SK-N-SH (cell line): ENCODE results near the gene STARD5. TPM values are rescaled to one million over a fixed set of nuclear protein-coding genes. Genes with fewer than 3 reads are reported as not detected.

Experiments
- CTCF ChIA-PET: fragments of 300-600, 350-600 bp; formaldehyde crosslinking; extraction: SDS; loops from one replicate; lab custom pipeline; 2021; lab: Yijun Ruan, JAX
- POLR2A ChIA-PET: fragments of 350-600 bp; sonication (Branson Sonifier 250); formaldehyde crosslinking; extraction: SDS; loops from one replicate; lab custom pipeline; 2020; ENCODE audit warnings: antibody characterized with exemption, inconsistent platforms; lab: Yijun Ruan, JAX
- DNase-seq: peaks from one replicate; pipeline ENCODE4 v3.0.0; 2012
- H2AFZ ChIP-seq: fragments of 200-600 bp; sonication (generic); 2 replicates; pipeline ENCODE4 v1.8.1; 2016; ENCODE audit warnings: antibody characterized with exemption, mild to moderate bottlenecking, low read depth
- H3F3A ChIP-seq: fragments of 200-600 bp; sonication (generic); replicated peaks from 2 replicates; pipeline ENCODE3; 2016; ENCODE audit warnings: antibody characterized with exemption, mild to moderate bottlenecking; ENCODE audit not compliant: insufficient read depth
- H3K27ac ChIP-seq, 2 experiments: fragments of 200-500 bp in 1 of 2; fragments of 200-600 bp in 1 of 2; sonication (Bioruptor generic) in 1 of 2; sonication (generic), shearing (Covaris generic) in 1 of 2; 2 replicates each; pipeline versions ENCODE4 v1.5.1 to v1.6.1; 2014 to 2016; ENCODE audit warnings: low read depth in 2 of 2, inconsistent platforms in 1 of 2, low read length in 1 of 2, mild to moderate bottlenecking in 1 of 2, mixed read lengths in 1 of 2
- H3K27me3 ChIP-seq: fragments of 200-600 bp; sonication (generic), shearing (Covaris generic); 2 replicates; pipeline ENCODE4 v1.6.1; 2016; ENCODE audit warnings: mixed run types; ENCODE audit not compliant: insufficient read depth
- H3K36me3 ChIP-seq, 2 experiments: fragments of 200-500 bp in 1 of 2; fragments of 200-600 bp in 1 of 2; sonication (Bioruptor generic) in 1 of 2; sonication (generic) in 1 of 2; replicated peaks in 1 of 2; 2 replicates each; pipeline versions ENCODE3 to v1.5.1; 2014 to 2016; ENCODE audit warnings: low read length in 1 of 2, mild to moderate bottlenecking in 1 of 2; ENCODE audit not compliant: insufficient read depth in 2 of 2, control insufficient read depth in 1 of 2
- H3K4me1 ChIP-seq, 2 experiments: fragments of 200-500 bp in 1 of 2; fragments of 200-600 bp in 1 of 2; sonication (Bioruptor generic) in 1 of 2; sonication (generic), shearing (Covaris generic) in 1 of 2; 2 replicates each; pipeline versions ENCODE4 v1.5.1 to v1.6.1; 2014 to 2016; ENCODE audit warnings: low read depth in 1 of 2, low read length in 1 of 2, mixed run types in 1 of 2; ENCODE audit not compliant: insufficient read depth in 2 of 2, control insufficient read depth in 1 of 2
- H3K4me2 ChIP-seq: fragments of 200-600 bp; sonication (generic), shearing (Covaris generic); 2 replicates; pipeline ENCODE4 v1.6.1; 2017; ENCODE audit warnings: mixed run types
- H3K4me3 ChIP-seq, 2 experiments: fragments of 200-500 bp in 1 of 2; fragments of 200-600 bp in 1 of 2; sonication (Bioruptor generic) in 1 of 2; sonication (generic), shearing (Covaris generic) in 1 of 2; 2 replicates each; pipeline versions ENCODE4 v1.5.1 to v1.8.1; 2014 to 2016; ENCODE audit warnings: low read depth in 2 of 2, inconsistent platforms in 1 of 2, low read length in 1 of 2, mild to moderate bottlenecking in 1 of 2, mixed read lengths in 1 of 2, moderate library complexity in 1 of 2
- H3K79me2 ChIP-seq: fragments of 200-600 bp; sonication (generic); 2 replicates; pipeline ENCODE4 v1.8.1; 2017; ENCODE audit warnings: mild to moderate bottlenecking; ENCODE audit not compliant: insufficient read depth
- H3K9ac ChIP-seq: fragments of 200-600 bp; sonication (generic); 2 replicates; pipeline ENCODE4 v1.6.1; 2017; ENCODE audit warnings: mixed run types
- H3K9me2 ChIP-seq: fragments of 200-600 bp; sonication (generic); 2 replicates; pipeline ENCODE4 v1.6.1; 2017; ENCODE audit warnings: mixed run types
- H3K9me3 ChIP-seq: fragments of 200-600 bp; sonication (generic); 2 replicates; pipeline ENCODE4 v1.6.1; 2017; ENCODE audit warnings: mixed run types, mild to moderate bottlenecking, moderate library complexity
- H4K20me1 ChIP-seq: fragments of 200-600 bp; sonication (generic); 2 replicates; pipeline ENCODE4 v1.6.1; 2017; ENCODE audit warnings: mild to moderate bottlenecking, mixed run types; ENCODE audit not compliant: insufficient read depth
- CHD2 ChIP-seq: fragments of 150-350 bp; IDR thresholded peaks from 2 replicates; pipeline ENCODE4 v1.6.1; 2018; ENCODE audit warnings: low read length; ENCODE audit not compliant: partially characterized antibody
- CTCF ChIP-seq: fragments of 200-600 bp; sonication (generic); IDR thresholded peaks from 2 replicates; pipeline ENCODE4 v1.6.1; 2017; ENCODE audit warnings: antibody characterized with exemption, mild to moderate bottlenecking, moderate library complexity
- ELF1 ChIP-seq: IDR thresholded peaks from 2 replicates; pipeline ENCODE4 v1.4.0; 2012
- EP300 ChIP-seq, 2 experiments: IDR thresholded peaks; 2 replicates each; pipeline versions ENCODE4 v1.4.0 to v1.6.1; 2012; ENCODE audit warnings: borderline replicate concordance in 1 of 2, low read depth in 1 of 2, low read length in 1 of 2
- EZH2phosphoT487 ChIP-seq: fragments of 200-600 bp; sonication (generic); IDR thresholded peaks from 2 replicates; pipeline ENCODE4 v1.6.1; 2017; ENCODE audit warnings: low read depth, mixed run types, mild to moderate bottlenecking, antibody characterized with exemption, moderate library complexity, borderline replicate concordance
- FOSL2 ChIP-seq: IDR thresholded peaks from 2 replicates; pipeline ENCODE4 v1.4.0; 2012; ENCODE audit warnings: low read depth, mild to moderate bottlenecking, moderate library complexity, borderline replicate concordance
- FOXJ3 ChIP-seq: sonication (generic); formaldehyde crosslinking; IDR thresholded peaks from 2 replicates; pipeline ENCODE4 v1.5.1; 2020; ENCODE audit warnings: mild to moderate bottlenecking, missing genetic modification reagents
- FOXM1 ChIP-seq: IDR thresholded peaks from 2 replicates; pipeline ENCODE4 v1.4.0; 2012; ENCODE audit warnings: low read depth, mild to moderate bottlenecking
- GABPA ChIP-seq: IDR thresholded peaks from 2 replicates; pipeline ENCODE4 v1.4.0; 2012; ENCODE audit warnings: low read depth, mild to moderate bottlenecking
- GATA2 ChIP-seq: sonication (generic); formaldehyde crosslinking; IDR thresholded peaks from 2 replicates; pipeline ENCODE4 v1.5.0; 2020; ENCODE audit warnings: mild to moderate bottlenecking, missing genetic modification reagents
- JUND ChIP-seq: IDR thresholded peaks from 2 replicates; pipeline ENCODE4 v1.4.0; 2012
- MEF2A ChIP-seq: IDR thresholded peaks from 2 replicates; pipeline ENCODE4 v1.4.0; 2012; ENCODE audit warnings: low read depth, borderline replicate concordance
- MXI1 ChIP-seq: IDR thresholded peaks from 2 replicates; pipeline ENCODE4 v1.6.1; 2012; ENCODE audit warnings: mild to moderate bottlenecking, low read depth, low read length, improper control_type of control experiment
- NFIC ChIP-seq: IDR thresholded peaks from 2 replicates; pipeline ENCODE4 v1.4.0; 2012; ENCODE audit warnings: borderline replicate concordance
- NRF1 ChIP-seq: IDR thresholded peaks from 2 replicates; pipeline ENCODE4 v1.6.1; 2012; ENCODE audit warnings: low read depth, mild to moderate bottlenecking, low read length
- PBX3 ChIP-seq: IDR thresholded peaks from 2 replicates; pipeline ENCODE4; 2012
- RAD21 ChIP-seq: IDR thresholded peaks from 2 replicates; pipeline ENCODE4 v1.6.1; 2012; ENCODE audit warnings: mild to moderate bottlenecking, low read length
- RCOR1 ChIP-seq: fragments of 150-350 bp; IDR thresholded peaks from 2 replicates; pipeline ENCODE4 v1.6.1; 2017; ENCODE audit warnings: antibody characterized with exemption, low read length
- RXRA ChIP-seq: IDR thresholded peaks from 2 replicates; pipeline ENCODE4 v1.4.0; 2012; ENCODE audit warnings: low read depth, mild to moderate bottlenecking, borderline replicate concordance
- SIN3A ChIP-seq: IDR thresholded peaks from 2 replicates; pipeline ENCODE4 v1.6.1; 2012; ENCODE audit warnings: low read depth, mild to moderate bottlenecking, low read length, moderate library complexity, borderline replicate concordance
- SMC3 ChIP-seq: IDR thresholded peaks from 2 replicates; pipeline ENCODE4 v1.6.1; 2012; ENCODE audit warnings: low read depth, low read length, improper control_type of control experiment
- TCF12 ChIP-seq: IDR thresholded peaks from 2 replicates; pipeline ENCODE4 v1.4.0; 2012
- TEAD4 ChIP-seq: IDR thresholded peaks from 2 replicates; pipeline ENCODE4 v1.4.0; 2012; ENCODE audit warnings: mild to moderate bottlenecking, borderline replicate concordance; ENCODE audit not compliant: insufficient read depth
- USF1 ChIP-seq: IDR thresholded peaks from 2 replicates; pipeline ENCODE4 v1.4.0; 2012; ENCODE audit warnings: low read depth, borderline replicate concordance
- USF2 ChIP-seq: fragments of 150-350 bp; IDR thresholded peaks from 2 replicates; pipeline ENCODE4 v1.6.1; 2017; ENCODE audit warnings: antibody characterized with exemption, low read length, low read depth, borderline replicate concordance
- ZBTB33 ChIP-seq: IDR thresholded peaks from 2 replicates; pipeline ENCODE4 v1.4.0; 2012; ENCODE audit warnings: low read depth, borderline replicate concordance
- WGBS: methylation state at CpG from one replicate; pipeline ENCODE4 v1.1.6; 2017; ENCODE audit warnings: low lambda C conversion rate; 5-methylcytosine and 5-hydroxymethylcytosine counted together
- polyA plus RNA-seq, 3 experiments: library from polyadenylated mRNA; depleted of rRNA; stranded (reverse); fragments of >200 nt; gene quantifications; 2 replicates each; pipeline ENCODE4 v1.2.3, GENCODE V29; 2012

Gene STARD5
- polyA plus RNA-seq, 1 of the 3 experiments (the other 2 are of a cell fraction): 1.6 TPM

- Histone ChIP-seq H3K36me3 (no peaks in the 10 kb centered on the region), H3K4me1 (peaks cover 4 to 5% of the 10 kb centered on the region in 2 experiments; a peak in 2 of 4 replicates), H3K27ac (peak overlapping the region in 1 of 2 experiments; percentile 53; a peak in 2 of 4 replicates), H3K9ac (no peak overlapping the region), H3K27me3 (no peaks in the 10 kb centered on the region), H2AFZ (no peak overlapping the region), H3K9me3 (no peaks in the 10 kb centered on the region), H3K9me2 (no peaks in the 10 kb centered on the region), H4K20me1 (no peaks in the 10 kb centered on the region), H3K79me2 (no peaks in the 10 kb centered on the region), H3K4me2 (peak overlapping the region; percentile 24; the same call in 1 of the 2 replicates), H3F3A (peaks cover 14% of the 10 kb centered on the region), H3K4me3 (no peak overlapping the region)
- ChIA-PET CTCF (interaction anchor here (1.3 to 2.2 kb wide), 3 partner anchors 9 to 61 kb away, joined by 3 to 8 read pairs (median 4); no protein-coding TSS in a partner anchor), POLR2A (no interaction called here)
- DNase-seq: no peak
- WGBS: 66% methylated on average over 3 of the region's 3 CpGs
- TF ChIP-seq JUND: no peak
- TF ChIP-seq NRF1: no peak
- no peak for TF ChIP-seq MXI1
- peak; percentile 39; the same call in 1 of the 2 replicates for TF ChIP-seq TCF12
- no peak for TF ChIP-seq SIN3A
- TF ChIP-seq RXRA: no peak
- no peak for TF ChIP-seq CHD2
- peak in 1 of 2 experiments; percentile 24; a peak in 1 of 4 replicates for TF ChIP-seq EP300 (IDR thresholded peaks at IDR 0.05; ENCODE audit: borderline replicate concordance in 1 of 2, low read depth in 1 of 2, low read length in 1 of 2)
- TF ChIP-seq FOSL2: 0 out of 2 replicates have a peak, but pooled peaks have one; percentile 13
- TF ChIP-seq NFIC: peak; percentile 11; the same call in 1 of the 2 replicates
- no peak for TF ChIP-seq FOXM1
- TF ChIP-seq EZH2phosphoT487: no peak
- no peak for TF ChIP-seq FOXJ3
- no peak for TF ChIP-seq RCOR1
- TF ChIP-seq ZBTB33: no peak
- TF ChIP-seq MEF2A: no peak
- TF ChIP-seq ELF1: no peak
- TF ChIP-seq PBX3: peak; percentile 29; the same call in 1 of the 2 replicates
- no peak for TF ChIP-seq USF2
- TF ChIP-seq SMC3: no peak
- TF ChIP-seq USF1: no peak
- TF ChIP-seq TEAD4: 0 out of 2 replicates have a peak, but pooled peaks have one; percentile 38
- TF ChIP-seq CTCF: no peak
- TF ChIP-seq RAD21: no peak
- no peak for TF ChIP-seq GATA2 (CRISPR knock-in tag)
- TF ChIP-seq GABPA: no peak
Observed at GRCh38 chr15:81327516-81327915, 3.6 kb upstream of the STARD5 start.
